ENCODE results near the gene CD226. TPM values are rescaled to one million over a fixed set of nuclear protein-coding genes. Genes with fewer than 3 reads are reported as not detected.

The CD226 gene
- total RNA-seq, 4 donors from 2014 or later: 0.49 to 2.4 (median 1.1) TPM

GRCh38 chr18:69874058-69874457, 73.6 kb downstream of the CD226 start:
- TF ChIP-seq CTCF (IDR thresholded peaks at IDR 0.05; ENCODE audit: low read depth): no peak

GRCh38 chr18:69872661-69873060, 75.0 kb downstream of the CD226 start:
- no peak for TF ChIP-seq CTCF (IDR thresholded peaks at IDR 0.05; ENCODE audit: low read depth)

- no peak for TF ChIP-seq CTCF (IDR thresholded peaks at IDR 0.05; ENCODE audit: low read depth)
Observed at GRCh38 chr18:69871363-69871762, 76.3 kb downstream of the CD226 start.

GRCh38 chr18:69870736-69871135, 76.9 kb downstream of the CD226 start:
- TF ChIP-seq CTCF (IDR thresholded peaks at IDR 0.05; ENCODE audit: low read depth): no peak

- TF ChIP-seq CTCF (IDR thresholded peaks at IDR 0.05; ENCODE audit: low read depth): no peak
Observed at GRCh38 chr18:69866212-69866611, 81.5 kb downstream of the CD226 start.

GRCh38 chr18:69865776-69866175, 81.9 kb downstream of the CD226 start:
- TF ChIP-seq CTCF (IDR thresholded peaks at IDR 0.05; ENCODE audit: low read depth): no peak

- no peak for TF ChIP-seq CTCF (IDR thresholded peaks at IDR 0.05; ENCODE audit: low read depth)
Observed at GRCh38 chr18:69858897-69859296, 88.8 kb downstream of the CD226 start.
